Naive thymus-derived CD4-positive, alpha-beta T cell (primary cell): ENCODE data around the gene ACTR1B. TPM values are rescaled to one million over a fixed set of nuclear protein-coding genes. Genes with fewer than 3 reads are reported as not detected.

Experiments
- ATAC-seq: fragments of 150-1000 bp; cut with Tn5 transposase; 2 replicates; pipeline ENCODE4 v1.10.0; 2021; ENCODE audit warnings: mild to moderate bottlenecking, moderate library complexity
- CTCF ChIA-PET: fragments of 350-600 bp; sonication (Branson Sonifier 250); formaldehyde crosslinking; loops from one replicate; lab custom pipeline; 2021; ENCODE audit warnings: antibody characterized with exemption; lab: Charles Lee
- POLR2A ChIA-PET: fragments of 350-600 bp; sonication (Branson Sonifier 250); formaldehyde crosslinking; loops from one replicate; lab custom pipeline; 2021; ENCODE audit warnings: antibody characterized with exemption, inconsistent platforms; lab: Charles Lee
- DNase-seq, 9 donors: peaks; one replicate each; pipeline versions ENCODE4 v3.0.0 to v3.0.0-alpha.2; 2020 to 2022; ENCODE audit warnings: mixed read lengths in 1 of 9
- H3K27ac ChIP-seq: one replicate; pipeline ENCODE4 v1.7.0; 2013; ENCODE audit warnings: mild to moderate bottlenecking, low read depth, low read length, moderate library complexity
- H3K27me3 ChIP-seq, 2 donors: one replicate each; pipeline ENCODE4 v1.7.0; 2013; ENCODE audit warnings: low read length in 2 of 2, mild to moderate bottlenecking in 2 of 2, moderate library complexity in 2 of 2; ENCODE audit not compliant: control insufficient read depth in 2 of 2, insufficient read depth in 2 of 2
- H3K36me3 ChIP-seq, 3 experiments: 1 replicate in 2 of 3; 2 replicates in 1 of 3; pipeline ENCODE4 v1.7.0; 2013; ENCODE audit warnings: low read length in 3 of 3, mild to moderate bottlenecking in 3 of 3, moderate library complexity in 1 of 3; ENCODE audit not compliant: insufficient read depth in 3 of 3, control insufficient read depth in 2 of 3
- H3K4me1 ChIP-seq, 2 donors: one replicate each; pipeline ENCODE4 v1.7.0; 2013; ENCODE audit warnings: low read length in 2 of 2, mild to moderate bottlenecking in 2 of 2, moderate library complexity in 1 of 2; ENCODE audit not compliant: control insufficient read depth in 2 of 2, insufficient read depth in 2 of 2
- H3K4me3 ChIP-seq: 2 replicates; pipeline ENCODE4 v1.7.0; 2013; ENCODE audit warnings: mild to moderate bottlenecking, low read length
- H3K9me3 ChIP-seq, 3 experiments: 1 replicate in 2 of 3; 2 replicates in 1 of 3; pipeline ENCODE4 v1.7.0; 2013; ENCODE audit warnings: low read length in 3 of 3; ENCODE audit not compliant: control insufficient read depth in 2 of 3
- H3K27ac Mint-ChIP-seq, 9 donors: one replicate each; pipeline ENCODE4 v1.8.0; 2020 to 2022; ENCODE audit warnings: mixed read lengths in 9 of 9, mild to moderate bottlenecking in 8 of 9, moderate library complexity in 5 of 9, inconsistent platforms in 2 of 9
- H3K27me3 Mint-ChIP-seq, 5 donors: one replicate each; pipeline ENCODE4 v1.8.0; 2021 to 2022; ENCODE audit warnings: mixed read lengths in 5 of 5, mild to moderate bottlenecking in 1 of 5
- H3K36me3 Mint-ChIP-seq, 5 donors: one replicate each; pipeline ENCODE4 v1.8.0; 2020 to 2022; ENCODE audit warnings: mixed read lengths in 5 of 5, mild to moderate bottlenecking in 3 of 5, inconsistent platforms in 1 of 5
- H3K4me1 Mint-ChIP-seq, 7 donors: one replicate each; pipeline ENCODE4 v1.8.0; 2020 to 2022; ENCODE audit warnings: mixed read lengths in 7 of 7, mild to moderate bottlenecking in 3 of 7, inconsistent platforms in 1 of 7
- H3K4me3 Mint-ChIP-seq, 10 donors: one replicate each; pipeline ENCODE4 v1.8.0; 2020 to 2022; ENCODE audit warnings: mild to moderate bottlenecking in 10 of 10, mixed read lengths in 10 of 10, moderate library complexity in 6 of 10, inconsistent platforms in 2 of 10
- H3K9me3 Mint-ChIP-seq, 11 donors: one replicate each; pipeline ENCODE4 v1.8.0; 2020 to 2022; ENCODE audit warnings: mixed read lengths in 11 of 11, mild to moderate bottlenecking in 4 of 11, inconsistent platforms in 1 of 11, moderate library complexity in 1 of 11
- intact Hi-C, 2 donors: fragments of 100-400 bp; cut with micrococcal nuclease; formaldehyde crosslinking; loops; one replicate each; pipeline ENCODE4 v1.15.1; 2023
- polyA plus RNA-seq, 2 donors: library from polyadenylated mRNA; unstranded; fragments of 300-500 nt; fragmentation: Illumina TruSeq; gene quantifications; one replicate each; pipeline ENCODE4 v1.2.3, GENCODE V29; 2021
- total RNA-seq, 6 experiments: library from RNA in 5 of 6; stranded (reverse) in 5 of 6; gene quantifications; 1 replicate in 5 of 6; 2 replicates in 1 of 6; pipeline ENCODE4 v1.2.3 and lab custom pipeline; 2021 to 2026

The ACTR1B gene
- total and polyA plus RNA-seq, 7 experiments from 2014 or later = 13.2 to 95.5 (median 89.1) TPM

DNA sequence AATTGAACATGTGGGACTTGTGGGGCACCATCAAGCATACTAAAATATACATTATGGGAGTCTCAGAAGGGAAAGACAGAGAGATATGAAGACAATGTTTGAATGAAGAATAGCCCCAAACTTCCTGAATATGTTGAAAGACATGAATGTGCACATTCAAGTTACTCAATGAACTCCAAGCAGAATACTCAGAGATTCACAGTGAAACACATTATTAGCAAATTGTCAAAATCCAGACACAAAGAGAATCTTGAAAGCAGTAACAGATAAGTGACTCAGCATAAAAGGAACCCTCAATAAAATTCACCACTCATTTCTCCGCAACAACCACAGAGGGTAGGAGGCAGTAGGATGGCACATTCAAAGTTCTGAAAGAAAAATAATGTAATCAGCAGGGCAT, 14.5 kb upstream of the ACTR1B start:
- Mint-ChIP-seq H3K9me3 (peaks cover 0 to 21% (median 0%) of the 10 kb centered on the region in 11 donors), H3K4me1 (peaks cover 0 to 19% (median 0%) of the 10 kb centered on the region in 7 donors), H3K27me3 (peaks cover 0 to 9% (median 0%) of the 10 kb centered on the region in 5 donors), H3K27ac (no peak overlapping the region), H3K4me3 (no peak overlapping the region), H3K36me3 (peaks cover 0 to 10% (median 3%) of the 10 kb centered on the region in 5 donors)
- no peak for DNase-seq
- H3K4me1 ChIP-seq = no peaks in the 10 kb centered on the region
- no peaks in the 10 kb centered on the region for H3K27me3 ChIP-seq
- CTCF ChIA-PET = no interaction called here
- no peak overlapping the region for H3K4me3 ChIP-seq
- H3K36me3 ChIP-seq = no peaks in the 10 kb centered on the region
- intact Hi-C loops = no loop called here
- POLR2A ChIA-PET = no interaction called here
- ATAC-seq = no peak
- H3K27ac ChIP-seq = no peak overlapping the region
- H3K9me3 ChIP-seq = no peaks in the 10 kb centered on the region

GRCh38 chr2:97677480-97677879, 13.6 kb upstream of the ACTR1B start:
- Histone ChIP-seq H3K4me3 (no peak overlapping the region), H3K4me1 (no peaks in the 10 kb centered on the region), H3K27me3 (no peaks in the 10 kb centered on the region), H3K27ac (no peak overlapping the region), H3K9me3 (no peaks in the 10 kb centered on the region), H3K36me3 (no peaks in the 10 kb centered on the region)
- ChIA-PET POLR2A (no interaction called here), CTCF (no interaction called here)
- H3K27me3 Mint-ChIP-seq = peaks cover 0 to 9% (median 0%) of the 10 kb centered on the region in 5 donors
- peaks cover 0 to 10% (median 3%) of the 10 kb centered on the region in 5 donors for H3K36me3 Mint-ChIP-seq
- no peak for DNase-seq
- H3K4me1 Mint-ChIP-seq = peaks cover 0 to 23% (median 0%) of the 10 kb centered on the region in 7 donors
- H3K9me3 Mint-ChIP-seq = peaks cover 0 to 17% (median 0%) of the 10 kb centered on the region in 11 donors
- intact Hi-C loops = no loop called here
- ATAC-seq = no peak
- no peak overlapping the region for H3K4me3 Mint-ChIP-seq
- no peak overlapping the region for H3K27ac Mint-ChIP-seq

GRCh38 chr2:97676620-97677019, 12.8 kb upstream of the ACTR1B start:
- peak in 1 of 9 donors; percentile 17 for DNase-seq
- Histone ChIP-seq H3K27ac (no peak overlapping the region), H3K36me3 (no peaks in the 10 kb centered on the region), H3K9me3 (no peaks in the 10 kb centered on the region), H3K4me1 (no peaks in the 10 kb centered on the region), H3K27me3 (no peaks in the 10 kb centered on the region), H3K4me3 (no peak overlapping the region)
- ChIA-PET POLR2A (no interaction called here), CTCF (no interaction called here)
- Mint-ChIP-seq H3K4me3 (no peak overlapping the region), H3K4me1 (peaks cover 0 to 23% (median 0%) of the 10 kb centered on the region in 7 donors), H3K36me3 (peaks cover 0 to 10% (median 3%) of the 10 kb centered on the region in 5 donors), H3K9me3 (peaks cover 0 to 12% (median 0%) of the 10 kb centered on the region in 11 donors), H3K27me3 (peaks cover 0 to 9% (median 0%) of the 10 kb centered on the region in 5 donors), H3K27ac (no peak overlapping the region)
- ATAC-seq = no peak
- intact Hi-C loops = no loop called here

DNA sequence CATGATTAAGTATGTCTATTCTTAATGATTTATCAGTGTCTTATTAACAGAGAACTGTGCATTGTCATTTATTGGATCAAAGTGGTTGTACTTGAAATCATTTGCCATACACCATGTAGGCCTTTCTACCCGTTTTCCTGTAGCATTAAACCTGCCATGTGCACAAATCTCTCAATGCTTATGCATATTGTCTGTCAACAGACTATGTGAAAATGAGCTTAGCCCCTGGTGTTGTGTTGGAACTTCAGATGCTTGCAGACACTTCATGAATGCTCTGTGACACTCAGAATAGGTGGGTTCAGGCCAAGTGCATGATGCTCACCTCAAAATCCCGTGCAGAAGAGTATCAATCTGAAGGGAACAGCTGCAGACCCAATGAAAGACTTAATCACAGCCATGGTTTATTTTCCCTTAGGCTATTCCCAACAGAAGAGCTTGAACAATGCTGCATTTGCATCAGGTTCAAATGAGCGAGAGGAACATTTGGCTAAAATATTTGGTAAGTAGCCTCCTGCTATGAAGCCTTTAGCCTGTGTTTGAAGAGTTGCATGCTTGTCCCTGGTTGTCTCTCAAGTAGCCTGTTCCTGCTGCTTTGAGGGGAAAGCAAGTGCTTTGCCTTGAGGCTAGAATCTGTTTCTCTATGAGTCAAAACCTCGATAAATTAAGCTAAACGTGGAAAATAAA, 11.7 kb upstream of the ACTR1B start:
- DNase-seq (no peak), ATAC-seq (no peak)
- Mint-ChIP-seq H3K36me3 (peaks cover 0 to 10% (median 3%) of the 10 kb centered on the region in 5 donors), H3K27me3 (peaks cover 0 to 9% (median 0%) of the 10 kb centered on the region in 5 donors), H3K9me3 (peaks cover 0 to 7% (median 0%) of the 10 kb centered on the region in 11 donors), H3K27ac (no peak overlapping the region), H3K4me1 (peaks cover 0 to 23% (median 0%) of the 10 kb centered on the region in 7 donors), H3K4me3 (no peak overlapping the region)
- ChIA-PET CTCF (interaction anchor here (1.1 kb wide), 1 partner anchor 11 kb away, joined by 3 read pairs; no protein-coding TSS in a partner anchor), POLR2A (no interaction called here)
- H3K4me1 ChIP-seq = no peaks in the 10 kb centered on the region
- no peak overlapping the region for H3K27ac ChIP-seq
- intact Hi-C loops = no loop called here
- H3K9me3 ChIP-seq = no peaks in the 10 kb centered on the region
- no peaks in the 10 kb centered on the region for H3K27me3 ChIP-seq
- H3K36me3 ChIP-seq = no peaks in the 10 kb centered on the region
- H3K4me3 ChIP-seq = no peak overlapping the region

GRCh38 chr2:97673915-97674283, 10.1 kb upstream of the ACTR1B start:
- H3K4me1 ChIP-seq = no peaks in the 10 kb centered on the region
- Mint-ChIP-seq H3K27me3 (peaks cover 0 to 9% (median 0%) of the 10 kb centered on the region in 5 donors), H3K4me3 (peak overlapping the region in 1 of 10 donors; percentile 49), H3K4me1 (peaks cover 0 to 23% (median 0%) of the 10 kb centered on the region in 7 donors), H3K36me3 (peaks cover 0 to 13% (median under 1%) of the 10 kb centered on the region in 5 donors), H3K27ac (peak overlapping the region in 1 of 9 donors; percentile 75), H3K9me3 (no peaks in the 10 kb centered on the region)
- H3K9me3 ChIP-seq = no peaks in the 10 kb centered on the region
- no peak overlapping the region for H3K27ac ChIP-seq
- no peaks in the 10 kb centered on the region for H3K27me3 ChIP-seq
- intact Hi-C loops = no loop called here
- POLR2A ChIA-PET = interaction anchor here (1.0 kb wide), 1 partner anchor 19 kb away, joined by 3 read pairs; no protein-coding TSS in a partner anchor
- CTCF ChIA-PET = no interaction called here
- H3K36me3 ChIP-seq = no peaks in the 10 kb centered on the region
- H3K4me3 ChIP-seq = no peak overlapping the region
- peak in 1 of 9 donors; percentile 51 for DNase-seq
- ATAC-seq = peak; percentile 3

DNA sequence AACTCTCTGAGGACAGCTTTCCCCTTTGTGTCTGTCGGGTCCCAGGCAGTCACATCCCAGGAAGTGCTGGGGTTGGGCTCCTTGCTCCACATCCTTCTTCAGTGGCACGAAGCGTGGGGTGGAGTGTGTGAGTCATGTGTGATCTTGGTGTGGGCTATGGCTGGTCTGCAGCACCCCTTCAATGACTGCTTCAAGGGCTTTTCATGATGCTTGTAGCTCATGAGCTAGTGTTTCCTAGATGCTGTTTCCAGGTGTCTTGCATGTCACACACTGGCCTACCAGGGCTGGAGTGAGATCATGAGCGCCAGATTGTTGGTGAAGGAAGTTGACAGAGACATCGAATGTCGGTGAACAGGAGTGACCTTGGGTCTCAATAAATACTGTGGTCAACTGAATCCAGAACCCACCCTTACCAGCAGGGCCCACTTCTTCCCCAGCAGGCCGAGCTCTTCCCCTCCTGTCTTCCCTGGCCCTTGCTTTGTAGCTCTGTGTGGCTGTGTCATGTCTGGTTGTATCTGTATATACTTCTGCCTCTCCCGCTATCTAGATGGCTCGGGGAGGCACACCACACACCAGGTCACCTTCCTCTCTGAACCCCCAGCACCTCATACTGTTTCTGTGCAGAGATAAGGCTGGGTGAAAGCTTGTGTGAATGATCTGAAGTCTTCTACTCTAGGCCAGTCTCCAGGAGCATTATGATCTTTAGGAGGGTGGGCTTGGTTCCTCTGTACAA, 9.5 kb upstream of the ACTR1B start:
- peak overlapping the region in 1 of 10 donors; percentile 49 for H3K4me3 Mint-ChIP-seq
- CTCF ChIA-PET = interaction anchor here (1.1 kb wide), 1 partner anchor 24 kb away, joined by 5 read pairs; no protein-coding TSS in a partner anchor
- DNase-seq (peak in 1 of 9 donors; percentile 50), ATAC-seq (peak; percentile 26)
- Histone ChIP-seq H3K4me3 (no peak overlapping the region), H3K9me3 (no peaks in the 10 kb centered on the region), H3K36me3 (no peaks in the 10 kb centered on the region), H3K4me1 (no peaks in the 10 kb centered on the region), H3K27me3 (no peaks in the 10 kb centered on the region), H3K27ac (no peak overlapping the region)
- H3K36me3 Mint-ChIP-seq = peaks cover 0 to 13% (median 0%) of the 10 kb centered on the region in 5 donors
- peaks cover 0 to 24% (median 0%) of the 10 kb centered on the region in 7 donors for H3K4me1 Mint-ChIP-seq
- H3K27me3 Mint-ChIP-seq = peaks cover 0 to 9% (median 0%) of the 10 kb centered on the region in 5 donors
- intact Hi-C loops = no loop called here
- POLR2A ChIA-PET = interaction anchor here (1.0 kb wide), 2 partner anchors 9 to 18 kb away, joined by 3 read pairs; partner anchors contain the start of gene ACTR1B
- no peaks in the 10 kb centered on the region for H3K9me3 Mint-ChIP-seq
- H3K27ac Mint-ChIP-seq = peak overlapping the region in 1 of 9 donors; percentile 75
